Measurements from ENCODE around the gene LDLRAD1. TPM values are rescaled to one million over a fixed set of nuclear protein-coding genes. Genes with fewer than 3 reads are reported as not detected.

Gene LDLRAD1
- total RNA-seq, 1 experiment from 2014 or later, result not detected

- H3K18ac ChIP-seq (ENCODE audit: insufficient read length, low read depth, low read length), result no peak overlapping the region
- WGBS (ENCODE audit: extremely low coverage, insufficient read length, low lambda C conversion rate), result no CpG with 5 or more reads among the region's 9 CpGs
- Mint-ChIP-seq H3K27ac (no peak overlapping the region), H3K4me3 (no peak overlapping the region), H3K27me3 (ENCODE audit: low read depth) (peaks cover 9% of the 10 kb centered on the region), H3K9me3 (peaks cover 8 to 11% of the 10 kb centered on the region in 2 experiments; a peak in 4 of 5 replicates), H3K4me1 (no peaks in the 10 kb centered on the region), H3K36me3 (ENCODE audit: insufficient read depth in 1 of 3, low read depth in 3 of 3) (no peaks in the 10 kb centered on the region; a peak in 1 of 7 replicates)
- H3K4me1 ChIP-seq (ENCODE audit: insufficient read depth, low read length), result no peaks in the 10 kb centered on the region
- no peak overlapping the region for H3T11ph ChIP-seq (ENCODE audit: low read length)
- H2AK5ac ChIP-seq (ENCODE audit: insufficient read length, low read length), result no peak overlapping the region
- TF ChIP-seq CTCF (conservative IDR thresholded peaks at IDR 0.05), result no peak
- no peak overlapping the region for H2BK15ac ChIP-seq (ENCODE audit: low read depth, low read length)
- no peak overlapping the region for H3K4me2 ChIP-seq (ENCODE audit: insufficient read depth, insufficient read length, low read length)
- no peak overlapping the region for H3K14ac ChIP-seq (ENCODE audit: insufficient read depth, low read length)
- H2BK12ac ChIP-seq (ENCODE audit: insufficient read length, low read depth, low read length), result no peak overlapping the region
- no peak overlapping the region for H4K5ac ChIP-seq (ENCODE audit: insufficient read length, low read depth, low read length)
- no peak overlapping the region for H2BK20ac ChIP-seq (ENCODE audit: low read depth, low read length, poor library complexity, severe bottlenecking)
- H3K23me2 ChIP-seq (ENCODE audit: insufficient read length, low read depth, low read length, poor library complexity, severe bottlenecking), result no peaks in the 10 kb centered on the region
- H3K56ac ChIP-seq (ENCODE audit: insufficient read length, low read depth, low read length), result no peak overlapping the region
- no peak for DNase-seq
- no peaks in the 10 kb centered on the region for H3K9me3 ChIP-seq (ENCODE audit: control insufficient read depth, low read depth, low read length)
- no peak overlapping the region for H3K27ac ChIP-seq (ENCODE audit: insufficient read length, low read depth, low read length)
- no peak overlapping the region for H2AFZ ChIP-seq (ENCODE audit: low read length)
- H4K8ac ChIP-seq (replicated peaks; ENCODE audit: insufficient read length, low read depth, low read length), result no peak overlapping the region
- H3K23ac ChIP-seq (ENCODE audit: insufficient read length, low read depth, low read length), result no peak overlapping the region
- no peak overlapping the region for H3K4ac ChIP-seq (ENCODE audit: low read depth, low read length)
- no peak overlapping the region for H2BK5ac ChIP-seq (ENCODE audit: insufficient read length, low read length)
- H4K91ac ChIP-seq (ENCODE audit: insufficient read length, low read depth, low read length), result no peak overlapping the region
- H2BK120ac ChIP-seq (ENCODE audit: low read depth, low read length, poor library complexity, severe bottlenecking), result no peak overlapping the region
- H3K79me2 ChIP-seq (ENCODE audit: insufficient read depth, low read length), result no peaks in the 10 kb centered on the region
- H3K9ac ChIP-seq (ENCODE audit: extremely low read depth, insufficient read length, low read length), result no peak overlapping the region
- no peaks in the 10 kb centered on the region for H3K79me1 ChIP-seq (ENCODE audit: insufficient read depth, low read depth, low read length, poor library complexity, severe bottlenecking)
- H4K20me1 ChIP-seq (ENCODE audit: control insufficient read depth, insufficient read depth, insufficient read length), result no peaks in the 10 kb centered on the region
- H3K27me3 ChIP-seq (ENCODE audit: insufficient read depth, low read length), result no peaks in the 10 kb centered on the region
Measured at GRCh38 chr1:54002544-54003248, 15.3 kb downstream of the LDLRAD1 start.

All from H9 (cell line).